ENCODE results near the gene TNC.

GRCh38 chr9:115106642-115107041, 11.3 kb downstream of the TNC start:
- TF ChIP-seq CTCF (IDR thresholded peaks at IDR 0.05) = no peak
- TF ChIP-seq POLR2A (IDR thresholded peaks at IDR 0.05) = no peak
- TF ChIP-seq EP300 (IDR thresholded peaks at IDR 0.05) = no peak
- no peak for TF ChIP-seq POLR2AphosphoS5 (IDR thresholded peaks at IDR 0.05)

Data from stomach (tissue), 4 donors.